Keratinocyte (primary cell): Measurements from ENCODE around the gene CEP131. TPM values are rescaled to one million over a fixed set of nuclear protein-coding genes. Genes with fewer than 3 reads are reported as not detected.
A peak's percentile ranks its signal among the peaks of the same experiment; 100 is the strongest.

Experiments used
- DNase-seq: peaks from one replicate; pipeline ENCODE4 v3.0.0-alpha.2; 2011; ENCODE audit warnings: low read depth, missing footprints, low spot score
- FAIRE-seq: peaks from 2 replicates; lab custom pipeline; 2011; peaks lifted over from hg19 to GRCh38; lab: Jason Lieb, UNC
- H2AFZ ChIP-seq: 2 replicates; pipeline ENCODE4 v1.6.0; 2012; ENCODE audit warnings: low read length, control low read depth, inconsistent platforms; ENCODE audit not compliant: control insufficient read depth
- H3K27ac ChIP-seq: 2 replicates; pipeline ENCODE4 v1.5.1; 2011; ENCODE audit warnings: low read length; ENCODE audit not compliant: control insufficient read depth, insufficient read depth
- H3K27me3 ChIP-seq: 3 replicates; pipeline ENCODE4 v1.6.0; 2011; ENCODE audit warnings: low read length; ENCODE audit not compliant: control insufficient read depth, insufficient read depth; ENCODE audit errors: extremely low read depth
- H3K36me3 ChIP-seq, 2 experiments: 2 replicates in 1 of 2; 3 replicates in 1 of 2; pipeline ENCODE4 v1.5.1; 2011; ENCODE audit warnings: low read length in 2 of 2, mild to moderate bottlenecking in 1 of 2; ENCODE audit not compliant: control insufficient read depth in 2 of 2, insufficient read depth in 2 of 2; ENCODE audit errors: extremely low read depth in 1 of 2
- H3K4me1 ChIP-seq: 3 replicates; pipeline ENCODE4 v1.5.1; 2011; ENCODE audit warnings: low read length; ENCODE audit not compliant: control insufficient read depth, insufficient read depth; ENCODE audit errors: extremely low read depth
- H3K4me2 ChIP-seq: 3 replicates; pipeline ENCODE4 v1.6.0; 2011; ENCODE audit warnings: low read depth, low read length; ENCODE audit not compliant: control insufficient read depth, insufficient read depth; ENCODE audit errors: extremely low read depth
- H3K4me3 ChIP-seq, 3 experiments: fragments of 200-600 bp in 1 of 3; sonication (generic) in 1 of 3; 2 replicates in 2 of 3; 3 replicates in 1 of 3; pipeline ENCODE4 v1.5.1; 2011 to 2016; ENCODE audit warnings: low read length in 3 of 3, mild to moderate bottlenecking in 3 of 3, control low read depth in 2 of 3, inconsistent platforms in 1 of 3, low read depth in 1 of 3, mixed read lengths in 1 of 3, mixed run types in 1 of 3, moderate library complexity in 1 of 3; ENCODE audit not compliant: control insufficient read depth in 2 of 3, insufficient read depth in 2 of 3; ENCODE audit errors: extremely low read depth in 1 of 3
- H3K79me2 ChIP-seq: 2 replicates; pipeline ENCODE4 v1.6.0; 2012; ENCODE audit warnings: low read length; ENCODE audit not compliant: control insufficient read depth, insufficient read depth
- H3K9ac ChIP-seq: 3 replicates; pipeline ENCODE4 v1.6.0; 2011; ENCODE audit warnings: low read length; ENCODE audit not compliant: control insufficient read depth, insufficient read depth; ENCODE audit errors: extremely low read depth
- H3K9me1 ChIP-seq: 3 replicates; pipeline ENCODE4 v1.6.0; 2011; ENCODE audit warnings: low read length; ENCODE audit not compliant: control insufficient read depth, insufficient read depth; ENCODE audit errors: extremely low read depth
- H3K9me3 ChIP-seq: 2 replicates; pipeline ENCODE4 v1.5.1; 2012; ENCODE audit warnings: low read depth, low read length; ENCODE audit not compliant: control insufficient read depth
- H4K20me1 ChIP-seq: 3 replicates; pipeline ENCODE4 v1.6.0; 2011; ENCODE audit warnings: low read length; ENCODE audit not compliant: control insufficient read depth, insufficient read depth; ENCODE audit errors: extremely low read depth
- EZH2 ChIP-seq: IDR thresholded peaks from one replicate; pipeline ENCODE4 v1.6.1; 2012; ENCODE audit warnings: inconsistent platforms, mild to moderate bottlenecking, low read length, moderate library complexity
- dilution Hi-C: fragments of 300-500 bp; cut with MboI; formaldehyde crosslinking; loops from one replicate; pipeline ENCODE4 v1.7.0; 2020; ENCODE audit warnings: low sequenced_read_pairs; ENCODE audit not compliant: extremely low pct_ligation_motif_present
- polyA plus RNA-seq, 5 experiments: library from polyadenylated mRNA; depleted of rRNA in 3 of 5; stranded (reverse) in 3 of 5; stranded (forward) in 1 of 5; unstranded in 1 of 5; fragments of >200 nt; gene quantifications; 1 replicate in 1 of 5; 2 replicates in 3 of 5; 3 replicates in 1 of 5; pipeline versions ENCODE4 v1.2.1 to v1.2.3, GENCODE V29; 2011 to 2012; ENCODE audit warnings: missing spikeins in 2 of 5, low read depth in 1 of 5, low replicate concordance in 1 of 5
- TF ChIP-seq, protein P1 (sequence below), 3 experiments: IDR thresholded peaks in 1 of 3; conservative IDR thresholded peaks in 1 of 3; optimal IDR thresholded peaks in 1 of 3; 2 replicates in 2 of 3; 3 replicates in 1 of 3; pipeline versions ENCODE3 to v1.5.1; 2011; ENCODE audit warnings: low read length in 3 of 3, mild to moderate bottlenecking in 3 of 3, moderate library complexity in 2 of 3, control low read depth in 1 of 3, inconsistent platforms in 1 of 3; ENCODE audit not compliant: insufficient read depth in 2 of 3; ENCODE audit errors: extremely low read depth in 1 of 3

The CEP131 gene
- polyA plus RNA-seq, 1 donor (not counting 4 experiments of a cell fraction or from before 2014, with no cell fraction given) = 2.6 TPM

DNA sequence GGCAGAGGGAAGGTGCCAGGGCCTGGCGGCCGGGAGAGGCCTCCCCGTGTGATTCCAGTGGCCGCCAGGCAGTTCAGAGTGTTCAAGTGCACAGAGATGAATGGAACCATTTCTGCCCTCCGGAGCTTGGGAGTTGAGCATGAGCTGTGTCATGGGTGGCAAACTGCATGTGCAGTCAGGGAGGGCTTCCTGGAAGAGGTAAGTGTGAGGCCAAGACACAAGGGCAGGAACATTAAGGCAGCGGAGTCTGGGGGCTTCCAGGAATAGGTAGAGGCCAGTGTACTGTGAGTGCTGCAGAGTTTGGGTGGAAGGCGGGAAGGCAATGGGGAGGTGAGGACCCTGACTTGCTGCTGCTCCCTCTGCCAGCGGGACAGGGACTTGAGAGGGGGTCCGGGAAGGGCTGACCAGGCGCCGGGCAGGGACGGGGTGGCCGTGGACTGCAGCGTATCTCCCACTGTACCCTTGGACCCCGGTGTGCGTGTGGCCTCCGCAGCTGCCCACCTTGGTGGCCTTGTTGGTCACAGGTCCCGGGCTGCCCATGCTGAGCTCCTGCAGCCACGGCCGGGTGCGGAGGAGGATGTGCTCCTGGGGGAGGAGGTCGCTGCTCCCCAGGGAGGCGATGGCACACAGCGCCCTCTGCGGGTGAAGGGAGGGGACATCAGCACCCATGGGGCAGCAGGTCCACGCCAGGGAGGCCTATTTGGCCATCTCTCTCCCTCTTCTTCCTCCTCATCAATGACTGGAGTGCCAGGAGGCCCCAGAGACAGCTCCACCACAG, 7.5 kb upstream of the CEP131 start:
- no peaks in the 10 kb centered on the region for H3K79me2 ChIP-seq
- H2AFZ ChIP-seq = no peak overlapping the region
- H3K4me1 ChIP-seq = no peaks in the 10 kb centered on the region
- no peaks in the 10 kb centered on the region for H3K9me3 ChIP-seq
- no peak overlapping the region for H3K27ac ChIP-seq
- dilution Hi-C loops = no loop called here
- no peaks in the 10 kb centered on the region for H3K9me1 ChIP-seq
- H3K4me2 ChIP-seq = no peak overlapping the region
- FAIRE-seq (no peak), DNase-seq (no peak)
- H3K9ac ChIP-seq = no peak overlapping the region
- no peaks in the 10 kb centered on the region for H3K27me3 ChIP-seq
- no peaks in the 10 kb centered on the region for H4K20me1 ChIP-seq
- H3K36me3 ChIP-seq = peaks cover 5 to 24% of the 10 kb centered on the region in 2 experiments
- H3K4me3 ChIP-seq = no peak overlapping the region
- TF ChIP-seq, protein P1, sequence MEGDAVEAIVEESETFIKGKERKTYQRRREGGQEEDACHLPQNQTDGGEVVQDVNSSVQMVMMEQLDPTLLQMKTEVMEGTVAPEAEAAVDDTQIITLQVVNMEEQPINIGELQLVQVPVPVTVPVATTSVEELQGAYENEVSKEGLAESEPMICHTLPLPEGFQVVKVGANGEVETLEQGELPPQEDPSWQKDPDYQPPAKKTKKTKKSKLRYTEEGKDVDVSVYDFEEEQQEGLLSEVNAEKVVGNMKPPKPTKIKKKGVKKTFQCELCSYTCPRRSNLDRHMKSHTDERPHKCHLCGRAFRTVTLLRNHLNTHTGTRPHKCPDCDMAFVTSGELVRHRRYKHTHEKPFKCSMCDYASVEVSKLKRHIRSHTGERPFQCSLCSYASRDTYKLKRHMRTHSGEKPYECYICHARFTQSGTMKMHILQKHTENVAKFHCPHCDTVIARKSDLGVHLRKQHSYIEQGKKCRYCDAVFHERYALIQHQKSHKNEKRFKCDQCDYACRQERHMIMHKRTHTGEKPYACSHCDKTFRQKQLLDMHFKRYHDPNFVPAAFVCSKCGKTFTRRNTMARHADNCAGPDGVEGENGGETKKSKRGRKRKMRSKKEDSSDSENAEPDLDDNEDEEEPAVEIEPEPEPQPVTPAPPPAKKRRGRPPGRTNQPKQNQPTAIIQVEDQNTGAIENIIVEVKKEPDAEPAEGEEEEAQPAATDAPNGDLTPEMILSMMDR (optimal IDR thresholded peaks at IDR 0.05 in 1 of 3, IDR thresholded peaks at IDR 0.05 in 1 of 3, conservative IDR thresholded peaks at IDR 0.05 in 1 of 3; ENCODE audit: extremely low read depth in 1 of 3, insufficient read depth in 2 of 3, low read length in 3 of 3) = peak; percentile 27 to 76 (median 52)
- TF ChIP-seq EZH2 = no peak

DNA sequence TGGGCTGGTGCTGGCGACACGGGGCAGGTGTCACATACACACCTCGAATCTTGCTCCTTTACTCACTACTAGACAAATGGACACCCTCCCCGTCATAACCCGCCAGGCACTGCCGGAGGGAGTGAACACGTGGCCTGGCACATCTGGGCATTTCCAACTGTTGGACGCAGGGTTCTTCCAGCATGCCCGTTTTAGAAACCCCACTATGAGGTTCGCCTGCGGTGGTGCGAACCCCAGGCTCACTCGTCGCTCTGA, 6.8 kb upstream of the CEP131 start:
- H3K9me3 ChIP-seq = no peaks in the 10 kb centered on the region
- no peaks in the 10 kb centered on the region for H3K27me3 ChIP-seq
- no peak overlapping the region for H2AFZ ChIP-seq
- no peak overlapping the region for H3K4me3 ChIP-seq
- no peaks in the 10 kb centered on the region for H3K79me2 ChIP-seq
- dilution Hi-C loops = no loop called here
- no peaks in the 10 kb centered on the region for H4K20me1 ChIP-seq
- H3K4me2 ChIP-seq = no peak overlapping the region
- TF ChIP-seq, protein P1 (optimal IDR thresholded peaks at IDR 0.05 in 1 of 3, IDR thresholded peaks at IDR 0.05 in 1 of 3, conservative IDR thresholded peaks at IDR 0.05 in 1 of 3; ENCODE audit: extremely low read depth in 1 of 3, insufficient read depth in 2 of 3, low read length in 3 of 3) = no peak
- TF ChIP-seq EZH2 = no peak
- FAIRE-seq (no peak), DNase-seq (no peak)
- no peak overlapping the region for H3K9ac ChIP-seq
- H3K4me1 ChIP-seq = no peaks in the 10 kb centered on the region
- H3K27ac ChIP-seq = no peak overlapping the region
- H3K36me3 ChIP-seq = peaks cover 5 to 24% of the 10 kb centered on the region in 2 experiments
- H3K9me1 ChIP-seq = no peaks in the 10 kb centered on the region
